IMR-90 (cell line): ENCODE measurements around the gene LRRC56.

Experiments
- MXI1 ChIP-seq: IDR thresholded peaks from 2 replicates; pipeline ENCODE4 v1.6.1; 2012; ENCODE audit warnings: low read depth, mild to moderate bottlenecking, low read length, moderate library complexity, borderline replicate concordance
- POLR2A ChIP-seq: IDR thresholded peaks from 2 replicates; pipeline ENCODE4 v1.6.1; 2012; ENCODE audit warnings: mild to moderate bottlenecking, low read depth, low read length
- SMC3 ChIP-seq: fragments of 150-350 bp; IDR thresholded peaks from 2 replicates; pipeline ENCODE4 v1.6.1; 2016; ENCODE audit warnings: low read depth, mild to moderate bottlenecking, antibody characterized with exemption, low read length, moderate library complexity
- TF ChIP-seq, protein P1 (sequence below): conservative IDR thresholded peaks from 2 replicates; pipeline ENCODE4 v1.5.1; 2012; ENCODE audit warnings: mild to moderate bottlenecking, low read depth, low read length, improper control_type of control experiment
- TF ChIP-seq, protein P2 (sequence below): fragments of 150-350 bp; IDR thresholded peaks from 2 replicates; pipeline ENCODE4 v1.6.1; 2016; ENCODE audit warnings: low read depth, mild to moderate bottlenecking, low read length, moderate library complexity, borderline replicate concordance

DNA sequence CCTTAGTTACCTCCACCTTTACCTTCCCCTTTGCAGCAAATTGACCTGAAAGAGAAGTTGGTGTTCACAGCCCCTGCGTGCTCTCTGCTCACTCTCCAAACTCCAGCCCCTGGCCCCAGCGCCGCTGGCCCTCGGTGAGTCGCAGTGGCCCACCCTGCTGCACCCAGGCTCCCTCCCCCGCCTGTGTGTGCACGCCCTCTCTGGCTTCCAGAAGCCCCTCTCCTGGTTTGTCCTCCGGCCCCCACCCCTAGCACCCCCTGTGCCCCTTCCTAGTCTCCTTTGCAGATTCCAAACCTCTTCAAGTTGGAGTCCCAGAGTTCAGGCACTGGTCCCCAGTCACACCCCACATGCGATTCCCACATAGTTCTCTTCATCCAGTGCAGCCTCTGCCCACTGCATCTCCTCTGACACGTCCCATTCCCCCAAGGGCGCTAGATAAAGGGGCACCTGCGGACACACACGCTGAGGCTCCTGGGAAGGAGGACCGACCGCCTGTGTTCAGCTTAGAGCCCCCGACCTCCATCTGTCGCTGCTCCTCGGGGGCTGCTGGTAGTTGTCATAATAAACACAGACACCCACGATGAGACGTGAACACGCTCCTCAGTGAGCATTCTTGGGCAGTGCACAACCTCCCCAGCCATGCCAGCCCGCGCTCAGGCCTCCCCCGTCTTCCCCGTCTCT, 37.4 kb downstream of the LRRC56 start:
- TF ChIP-seq, protein P1, sequence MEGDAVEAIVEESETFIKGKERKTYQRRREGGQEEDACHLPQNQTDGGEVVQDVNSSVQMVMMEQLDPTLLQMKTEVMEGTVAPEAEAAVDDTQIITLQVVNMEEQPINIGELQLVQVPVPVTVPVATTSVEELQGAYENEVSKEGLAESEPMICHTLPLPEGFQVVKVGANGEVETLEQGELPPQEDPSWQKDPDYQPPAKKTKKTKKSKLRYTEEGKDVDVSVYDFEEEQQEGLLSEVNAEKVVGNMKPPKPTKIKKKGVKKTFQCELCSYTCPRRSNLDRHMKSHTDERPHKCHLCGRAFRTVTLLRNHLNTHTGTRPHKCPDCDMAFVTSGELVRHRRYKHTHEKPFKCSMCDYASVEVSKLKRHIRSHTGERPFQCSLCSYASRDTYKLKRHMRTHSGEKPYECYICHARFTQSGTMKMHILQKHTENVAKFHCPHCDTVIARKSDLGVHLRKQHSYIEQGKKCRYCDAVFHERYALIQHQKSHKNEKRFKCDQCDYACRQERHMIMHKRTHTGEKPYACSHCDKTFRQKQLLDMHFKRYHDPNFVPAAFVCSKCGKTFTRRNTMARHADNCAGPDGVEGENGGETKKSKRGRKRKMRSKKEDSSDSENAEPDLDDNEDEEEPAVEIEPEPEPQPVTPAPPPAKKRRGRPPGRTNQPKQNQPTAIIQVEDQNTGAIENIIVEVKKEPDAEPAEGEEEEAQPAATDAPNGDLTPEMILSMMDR, result no peak
- TF ChIP-seq POLR2A (no peak), MXI1 (no peak), SMC3 (no peak)
- TF ChIP-seq, protein P2, sequence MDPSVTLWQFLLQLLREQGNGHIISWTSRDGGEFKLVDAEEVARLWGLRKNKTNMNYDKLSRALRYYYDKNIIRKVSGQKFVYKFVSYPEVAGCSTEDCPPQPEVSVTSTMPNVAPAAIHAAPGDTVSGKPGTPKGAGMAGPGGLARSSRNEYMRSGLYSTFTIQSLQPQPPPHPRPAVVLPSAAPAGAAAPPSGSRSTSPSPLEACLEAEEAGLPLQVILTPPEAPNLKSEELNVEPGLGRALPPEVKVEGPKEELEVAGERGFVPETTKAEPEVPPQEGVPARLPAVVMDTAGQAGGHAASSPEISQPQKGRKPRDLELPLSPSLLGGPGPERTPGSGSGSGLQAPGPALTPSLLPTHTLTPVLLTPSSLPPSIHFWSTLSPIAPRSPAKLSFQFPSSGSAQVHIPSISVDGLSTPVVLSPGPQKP, result no peak
